MM.1S (cell line): ENCODE measurements around the gene UNC13A.

Source experiments
- DNase-seq: peaks from one replicate; pipeline ENCODE4 v3.0.0-alpha.2; 2015
- H2AFZ ChIP-seq: fragments of 300-600 bp; sonication (generic); 2 replicates; pipeline ENCODE4 v1.6.0; 2016; ENCODE audit warnings: antibody characterized with exemption, low read length
- H3F3A ChIP-seq: fragments of 300-600 bp; sonication (generic); 2 replicates; pipeline ENCODE4 v1.6.1; 2016; ENCODE audit warnings: mild to moderate bottlenecking, antibody characterized with exemption, low read length, moderate library complexity, mixed read lengths; ENCODE audit not compliant: insufficient read depth
- H3K27ac ChIP-seq: fragments of 300-600 bp; sonication (generic); 2 replicates; pipeline ENCODE4 v1.5.1; 2016; ENCODE audit warnings: mild to moderate bottlenecking, low read length
- H3K27me3 ChIP-seq: fragments of 300-600 bp; sonication (generic); replicated peaks from 2 replicates; pipeline ENCODE4 v1.6.0; 2016; ENCODE audit warnings: low read length; ENCODE audit not compliant: insufficient read depth
- H3K36me3 ChIP-seq: fragments of 300-600 bp; sonication (generic); replicated peaks from 2 replicates; pipeline ENCODE4 v1.6.1; 2016; ENCODE audit warnings: mild to moderate bottlenecking, low read length, mixed read lengths; ENCODE audit not compliant: insufficient read depth
- H3K4me1 ChIP-seq: fragments of 300-600 bp; sonication (generic); 2 replicates; pipeline ENCODE4 v1.6.1; 2016; ENCODE audit warnings: low read length, mixed read lengths
- H3K4me2 ChIP-seq: fragments of 300-600 bp; sonication (generic); 2 replicates; pipeline ENCODE4 v1.6.0; 2016; ENCODE audit warnings: low read depth, low read length
- H3K4me3 ChIP-seq: fragments of 300-600 bp; sonication (generic); 2 replicates; pipeline ENCODE4 v1.5.1; 2016; ENCODE audit warnings: low read length, mixed read lengths
- H3K79me2 ChIP-seq: fragments of 300-600 bp; sonication (generic); 2 replicates; pipeline ENCODE4 v1.6.1; 2016; ENCODE audit warnings: mixed run types, low read length, mixed read lengths
- H3K9ac ChIP-seq: fragments of 300-600 bp; sonication (generic); 2 replicates; pipeline ENCODE4 v1.6.1; 2016; ENCODE audit warnings: low read length, mixed read lengths
- H3K9me2 ChIP-seq: fragments of 300-600 bp; sonication (generic); replicated peaks from 2 replicates; pipeline ENCODE4 v1.6.1; 2016; ENCODE audit warnings: mild to moderate bottlenecking, low read length, mixed read lengths; ENCODE audit not compliant: insufficient read depth
- H3K9me3 ChIP-seq: fragments of 300-600 bp; sonication (generic); replicated peaks from 2 replicates; pipeline ENCODE4 v1.6.1; 2016; ENCODE audit warnings: mild to moderate bottlenecking, low read length, mixed read lengths; ENCODE audit not compliant: insufficient read depth
- H4K20me1 ChIP-seq: fragments of 300-600 bp; sonication (generic); 2 replicates; pipeline ENCODE4 v1.6.1; 2016; ENCODE audit warnings: mild to moderate bottlenecking, low read length, moderate library complexity, mixed read lengths; ENCODE audit not compliant: insufficient read depth
- CTCF ChIP-seq: fragments of 300-600 bp; sonication (generic); IDR thresholded peaks from 2 replicates; pipeline ENCODE4 v1.5.1; 2016; ENCODE audit warnings: antibody characterized with exemption, low read length, mixed read lengths
- EZH2 ChIP-seq: fragments of 300-600 bp; sonication (generic); optimal IDR thresholded peaks from 2 replicates; pipeline ENCODE3; 2017; ENCODE audit warnings: low read depth, mild to moderate bottlenecking, antibody characterized with exemption, low read length, mixed read lengths
- EZH2phosphoT487 ChIP-seq: fragments of 300-600 bp; sonication (generic); IDR thresholded peaks from 2 replicates; pipeline ENCODE4 v1.6.1; 2018; ENCODE audit warnings: antibody characterized with exemption, low read length

UNC13A gene

GRCh38 chr19:17685451-17686022, 2.6 kb downstream of the UNC13A start:
- no peaks in the 10 kb centered on the region for H3K36me3 ChIP-seq
- no peaks in the 10 kb centered on the region for H3K9me2 ChIP-seq
- H3K4me1 ChIP-seq: no peaks in the 10 kb centered on the region
- no peak overlapping the region for H3K4me2 ChIP-seq
- H3K9ac ChIP-seq: no peak overlapping the region
- no peak overlapping the region for H2AFZ ChIP-seq
- DNase-seq: no peak
- no peaks in the 10 kb centered on the region for H4K20me1 ChIP-seq
- peaks cover 56% of the 10 kb centered on the region for H3K27me3 ChIP-seq
- H3K79me2 ChIP-seq: no peaks in the 10 kb centered on the region
- no peak overlapping the region for H3K27ac ChIP-seq
- no peak for TF ChIP-seq CTCF
- TF ChIP-seq EZH2: no peak
- TF ChIP-seq EZH2phosphoT487: no peak
- no peaks in the 10 kb centered on the region for H3K9me3 ChIP-seq
- no peaks in the 10 kb centered on the region for H3F3A ChIP-seq
- H3K4me3 ChIP-seq: no peak overlapping the region

GRCh38 chr19:17684256-17684655, 3.9 kb downstream of the UNC13A start:
- no peaks in the 10 kb centered on the region for H3K79me2 ChIP-seq
- TF ChIP-seq EZH2phosphoT487 (no peak), CTCF (no peak), EZH2 (no peak)
- no peaks in the 10 kb centered on the region for H3K9me2 ChIP-seq
- no peaks in the 10 kb centered on the region for H3K36me3 ChIP-seq
- H3K27ac ChIP-seq: no peak overlapping the region
- H3K9ac ChIP-seq: no peak overlapping the region
- DNase-seq: no peak
- H3K4me2 ChIP-seq: no peak overlapping the region
- H3K27me3 ChIP-seq: peaks cover 61% of the 10 kb centered on the region
- no peak overlapping the region for H3K4me3 ChIP-seq
- no peaks in the 10 kb centered on the region for H3K9me3 ChIP-seq
- H3F3A ChIP-seq: no peaks in the 10 kb centered on the region
- no peaks in the 10 kb centered on the region for H4K20me1 ChIP-seq
- no peaks in the 10 kb centered on the region for H3K4me1 ChIP-seq
- H2AFZ ChIP-seq: no peak overlapping the region

GRCh38 chr19:17683078-17683477, 5.1 kb downstream of the UNC13A start:
- no peak for DNase-seq
- H3K9me2 ChIP-seq: no peaks in the 10 kb centered on the region
- no peak overlapping the region for H2AFZ ChIP-seq
- H3K4me1 ChIP-seq: no peaks in the 10 kb centered on the region
- H3K79me2 ChIP-seq: no peaks in the 10 kb centered on the region
- H4K20me1 ChIP-seq: no peaks in the 10 kb centered on the region
- H3K9ac ChIP-seq: no peak overlapping the region
- H3F3A ChIP-seq: no peaks in the 10 kb centered on the region
- H3K27ac ChIP-seq: no peak overlapping the region
- H3K9me3 ChIP-seq: no peaks in the 10 kb centered on the region
- peaks cover 61% of the 10 kb centered on the region for H3K27me3 ChIP-seq
- H3K4me2 ChIP-seq: no peak overlapping the region
- no peak overlapping the region for H3K4me3 ChIP-seq
- no peaks in the 10 kb centered on the region for H3K36me3 ChIP-seq
- no peak for TF ChIP-seq EZH2
- no peak for TF ChIP-seq CTCF
- TF ChIP-seq EZH2phosphoT487: no peak
